DOHH2 (cell line): Measurements from ENCODE around the gene MYH15.

ENCODE experiments used
- H3F3A ChIP-seq: fragments of 200-600 bp; sonication (generic), shearing (Covaris generic); 2 replicates; pipeline ENCODE4 v1.6.0; 2016; ENCODE audit warnings: antibody characterized with exemption, mild to moderate bottlenecking; ENCODE audit not compliant: control insufficient read depth, insufficient read depth
- H3K27ac ChIP-seq: fragments of 200-600 bp; sonication (generic); 2 replicates; pipeline ENCODE4 v1.5.1; 2014; ENCODE audit warnings: low read depth, mild to moderate bottlenecking, low read length, moderate library complexity
- H3K27me3 ChIP-seq: fragments of 200-600 bp; sonication (generic); 2 replicates; pipeline ENCODE4 v1.6.1; 2014; ENCODE audit warnings: mild to moderate bottlenecking, low read length, mixed read lengths; ENCODE audit not compliant: control insufficient read depth
- H3K36me3 ChIP-seq: fragments of 200-600 bp; sonication (generic); 2 replicates; pipeline ENCODE4 v1.6.1; 2014; ENCODE audit warnings: mild to moderate bottlenecking, low read length, moderate library complexity, mixed read lengths; ENCODE audit not compliant: control insufficient read depth
- H3K4me1 ChIP-seq: fragments of 200-600 bp; sonication (generic); 2 replicates; pipeline ENCODE4 v1.6.1; 2014; ENCODE audit warnings: mild to moderate bottlenecking, low read length, mixed read lengths; ENCODE audit not compliant: control insufficient read depth
- H3K4me2 ChIP-seq: fragments of 200-600 bp; sonication (generic); 2 replicates; pipeline ENCODE4 v1.6.0; 2014; ENCODE audit warnings: mild to moderate bottlenecking, low read length, moderate library complexity
- H3K4me3 ChIP-seq: fragments of 200-600 bp; sonication (generic); 2 replicates; pipeline ENCODE4 v1.5.1; 2014; ENCODE audit warnings: mild to moderate bottlenecking, low read length, mixed read lengths
- H3K79me2 ChIP-seq: fragments of 200-600 bp; sonication (generic); 2 replicates; pipeline ENCODE4 v1.6.1; 2014; ENCODE audit warnings: mild to moderate bottlenecking, low read length, mixed read lengths; ENCODE audit not compliant: control insufficient read depth
- H3K9me2 ChIP-seq: fragments of 200-600 bp; sonication (generic); replicated peaks from 2 replicates; pipeline ENCODE4 v1.6.1; 2014; ENCODE audit warnings: mild to moderate bottlenecking, low read length, mixed read lengths; ENCODE audit not compliant: control insufficient read depth
- H3K9me3 ChIP-seq: fragments of 200-600 bp; sonication (generic); 2 replicates; pipeline ENCODE4 v1.6.1; 2014; ENCODE audit warnings: antibody characterized with exemption, low read length, mixed read lengths; ENCODE audit not compliant: control insufficient read depth, insufficient read depth
- H4K20me1 ChIP-seq: fragments of 200-600 bp; sonication (generic); 2 replicates; pipeline ENCODE4 v1.6.0; 2014; ENCODE audit warnings: low read depth, mild to moderate bottlenecking, antibody characterized with exemption, low read length, moderate library complexity; ENCODE audit not compliant: control insufficient read depth, insufficient read depth
- CTCF ChIP-seq: fragments of 200-600 bp; sonication (generic); IDR thresholded peaks from one replicate; pipeline ENCODE4 v1.5.1; 2014; ENCODE audit warnings: antibody characterized with exemption, mild to moderate bottlenecking, low read depth, low read length; ENCODE audit not compliant: poor library complexity, severe bottlenecking
- EZH2phosphoT487 ChIP-seq: fragments of 200-600 bp; sonication (generic); IDR thresholded peaks from 2 replicates; pipeline ENCODE4 v1.6.1; 2017; ENCODE audit warnings: borderline replicate concordance, mild to moderate bottlenecking, antibody characterized with exemption, low read length, moderate library complexity, mixed read lengths

Gene MYH15

GRCh38 chr3:108491456-108491855 is 18.9 kb downstream of the MYH15 start:
- H3F3A ChIP-seq: no peaks in the 10 kb centered on the region
- H3K36me3 ChIP-seq: no peaks in the 10 kb centered on the region
- no peaks in the 10 kb centered on the region for H3K27me3 ChIP-seq
- H3K4me2 ChIP-seq: no peak overlapping the region
- no peak overlapping the region for H3K4me3 ChIP-seq
- H3K79me2 ChIP-seq: no peaks in the 10 kb centered on the region
- H3K4me1 ChIP-seq: no peaks in the 10 kb centered on the region
- no peaks in the 10 kb centered on the region for H3K9me2 ChIP-seq
- H4K20me1 ChIP-seq: no peaks in the 10 kb centered on the region
- TF ChIP-seq EZH2phosphoT487 (no peak), CTCF (no peak)
- no peak overlapping the region for H3K27ac ChIP-seq
- H3K9me3 ChIP-seq: no peaks in the 10 kb centered on the region

DNA sequence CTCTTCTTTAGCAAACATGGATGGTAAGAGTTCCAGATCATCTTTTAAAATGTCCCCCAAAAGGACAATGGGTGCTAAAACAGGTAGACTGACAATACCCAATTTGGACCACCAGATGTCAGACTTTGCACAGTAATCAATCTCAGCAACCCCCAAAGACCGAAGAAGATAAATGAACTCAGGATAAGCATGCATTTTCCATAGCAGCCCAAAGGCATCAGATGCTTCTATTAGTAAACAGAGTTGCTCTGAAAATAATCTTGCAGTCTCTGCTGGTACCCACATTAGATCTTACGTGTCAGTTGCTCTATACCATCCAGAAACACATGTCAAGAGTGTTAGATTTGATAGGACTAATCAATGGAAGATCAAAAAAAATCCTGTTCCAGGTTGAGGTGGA is 20.6 kb downstream of the MYH15 start:
- no peak overlapping the region for H3K4me2 ChIP-seq
- no peaks in the 10 kb centered on the region; the same call in 1 of the 2 replicates for H3K4me1 ChIP-seq
- no peaks in the 10 kb centered on the region for H3K36me3 ChIP-seq
- H3K4me3 ChIP-seq: no peak overlapping the region
- H3K9me3 ChIP-seq: no peaks in the 10 kb centered on the region
- H3K79me2 ChIP-seq: no peaks in the 10 kb centered on the region
- no peaks in the 10 kb centered on the region for H3K9me2 ChIP-seq
- no peaks in the 10 kb centered on the region for H3K27me3 ChIP-seq
- H3F3A ChIP-seq: no peaks in the 10 kb centered on the region
- H4K20me1 ChIP-seq: no peaks in the 10 kb centered on the region
- TF ChIP-seq CTCF: peak; percentile 88
- TF ChIP-seq EZH2phosphoT487: no peak
- H3K27ac ChIP-seq: no peak overlapping the region

DNA sequence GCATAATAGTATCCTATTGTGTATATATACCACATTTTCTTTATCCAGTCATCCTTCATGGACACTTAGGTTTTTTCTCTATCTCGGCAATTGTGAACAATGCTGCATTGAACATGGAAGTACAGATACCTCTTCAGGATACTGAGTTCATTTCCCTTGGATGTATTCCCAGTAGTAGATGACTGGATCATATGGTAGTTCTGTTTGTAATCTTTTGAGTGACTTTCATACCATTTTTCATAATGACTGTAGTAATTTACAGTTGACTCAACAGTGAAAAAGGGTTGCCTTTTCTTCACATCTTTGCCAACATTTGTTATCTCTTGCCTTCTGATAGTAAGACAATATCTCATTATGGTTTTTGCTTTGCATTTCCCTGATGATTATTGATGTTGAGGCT is 21.8 kb downstream of the MYH15 start:
- H3K4me2 ChIP-seq: no peak overlapping the region
- H3K27me3 ChIP-seq: no peaks in the 10 kb centered on the region
- H3K4me3 ChIP-seq: no peak overlapping the region
- H3K9me2 ChIP-seq: no peaks in the 10 kb centered on the region
- no peaks in the 10 kb centered on the region for H3F3A ChIP-seq
- no peaks in the 10 kb centered on the region for H3K36me3 ChIP-seq
- no peak overlapping the region for H3K27ac ChIP-seq
- no peaks in the 10 kb centered on the region for H3K79me2 ChIP-seq
- H3K9me3 ChIP-seq: no peaks in the 10 kb centered on the region
- no peaks in the 10 kb centered on the region for H4K20me1 ChIP-seq
- H3K4me1 ChIP-seq: no peaks in the 10 kb centered on the region; the same call in 1 of the 2 replicates
- TF ChIP-seq CTCF: no peak
- no peak for TF ChIP-seq EZH2phosphoT487

DNA sequence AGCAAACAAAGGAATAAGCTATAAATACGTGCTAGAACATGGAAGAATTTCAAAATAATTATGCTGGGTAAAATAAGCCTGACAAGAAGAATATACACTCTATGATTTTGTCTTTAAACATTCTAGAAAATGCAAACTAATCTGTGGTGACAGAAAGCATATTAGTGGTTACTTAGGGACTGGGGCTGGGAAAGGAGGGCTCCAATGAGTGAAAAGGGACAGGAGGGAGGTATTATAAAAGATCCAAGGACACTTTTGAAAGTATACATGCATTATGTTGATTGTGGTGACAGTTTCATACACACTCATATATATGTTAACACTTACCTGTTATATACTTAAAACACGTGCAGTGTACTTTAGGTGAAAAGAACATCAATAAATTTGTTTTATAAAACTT is 23.0 kb downstream of the MYH15 start:
- Histone ChIP-seq H3K4me3 (no peak overlapping the region), H3K4me1 (no peaks in the 10 kb centered on the region; the same call in 1 of the 2 replicates), H3K9me2 (no peaks in the 10 kb centered on the region), H4K20me1 (no peaks in the 10 kb centered on the region), H3K9me3 (no peaks in the 10 kb centered on the region), H3K27ac (no peak overlapping the region), H3K4me2 (no peak overlapping the region), H3K79me2 (no peaks in the 10 kb centered on the region), H3K27me3 (no peaks in the 10 kb centered on the region), H3K36me3 (no peaks in the 10 kb centered on the region), H3F3A (no peaks in the 10 kb centered on the region)
- TF ChIP-seq CTCF (no peak), EZH2phosphoT487 (no peak)
